OCI-LY7 (cell line): ENCODE results near the gene SLC19A1.

Experiments
- CTCF ChIP-seq: fragments of 200-600 bp; sonication (generic); conservative IDR thresholded peaks from 2 replicates; pipeline ENCODE4 v1.5.1; 2014; ENCODE audit warnings: mild to moderate bottlenecking, antibody characterized with exemption, low read length, moderate library complexity, mixed read lengths
- EZH2phosphoT487 ChIP-seq: fragments of 200-600 bp; sonication (generic); IDR thresholded peaks from 2 replicates; pipeline ENCODE4 v1.6.1; 2018; ENCODE audit warnings: low read depth, borderline replicate concordance, mild to moderate bottlenecking, mixed run types, antibody characterized with exemption, low read length, moderate library complexity, mixed read lengths

- TF ChIP-seq CTCF (peak; percentile 68), EZH2phosphoT487 (no peak)
These were observed 64.0 kb downstream of the SLC19A1 start for GRCh38 chr21:45478115-45478801.
